IMR-90 (cell line): ENCODE data around the gene DNM3. TPM values are rescaled to one million over a fixed set of nuclear protein-coding genes. Genes with fewer than 3 reads are reported as not detected.

Experiments
- ATAC-seq: fragments of 200-7000 bp; cut with Tn5 transposase; 2 replicates; pipeline ENCODE4 v1.9.1; 2020; ENCODE audit warnings: low read depth, mild to moderate bottlenecking, moderate library complexity
- BruUV-seq: library from RNA; stranded (reverse); fragments of 400-500 nt; replicated peaks from 2 replicates; lab custom pipeline; 2021; lab: Mats Ljungman, UMichigan
- CTCF ChIA-PET: fragments of 300-600 bp; formaldehyde crosslinking; extraction: SDS; loops from one replicate; lab custom pipeline; 2021; ENCODE audit warnings: antibody characterized with exemption; lab: Yijun Ruan, JAX
- POLR2A ChIA-PET: fragments of 300-600 bp; sonication (Branson Sonifier 250); formaldehyde crosslinking; loops from one replicate; lab custom pipeline; 2022; ENCODE audit warnings: antibody characterized with exemption; ENCODE audit not compliant: unreplicated experiment; lab: Charles Lee
- DNase-seq: peaks from one replicate; pipeline ENCODE4 v3.0.0; 2013
- H2AFZ ChIP-seq: replicated peaks from 2 replicates; pipeline ENCODE3; 2013; ENCODE audit warnings: low read length, mild to moderate bottlenecking; ENCODE audit not compliant: poor library complexity
- H2AK5ac ChIP-seq: 2 replicates; pipeline ENCODE4 v1.6.1; 2013; ENCODE audit warnings: low read depth, low read length, inconsistent platforms
- H2AK9ac ChIP-seq: replicated peaks from 2 replicates; pipeline ENCODE3; 2013; ENCODE audit warnings: mild to moderate bottlenecking, low read depth, low read length, moderate library complexity; ENCODE audit not compliant: poor library complexity
- H2BK120ac ChIP-seq: 2 replicates; pipeline ENCODE4 v1.6.1; 2013; ENCODE audit warnings: low read depth, low read length, inconsistent platforms
- H2BK15ac ChIP-seq: 3 replicates; pipeline ENCODE4 v1.6.1; 2013; ENCODE audit warnings: low read depth, low read length, inconsistent platforms
- H2BK20ac ChIP-seq: 2 replicates; pipeline ENCODE4 v1.6.1; 2013; ENCODE audit warnings: low read depth, mild to moderate bottlenecking, inconsistent platforms, low read length, moderate library complexity
- H2BK5ac ChIP-seq: 2 replicates; pipeline ENCODE4 v1.6.1; 2013; ENCODE audit warnings: mild to moderate bottlenecking, low read depth, low read length, inconsistent platforms; ENCODE audit not compliant: poor library complexity, severe bottlenecking
- H3K14ac ChIP-seq: replicated peaks from 2 replicates; pipeline ENCODE4 v1.6.1; 2013; ENCODE audit warnings: low read depth, low read length, inconsistent platforms
- H3K18ac ChIP-seq: 2 replicates; pipeline ENCODE4 v1.6.1; 2013; ENCODE audit warnings: low read depth, low read length, control low read depth
- H3K23ac ChIP-seq: 2 replicates; pipeline ENCODE4 v1.6.1; 2013; ENCODE audit warnings: low read depth, low read length, inconsistent platforms
- H3K27ac ChIP-seq: 2 replicates; pipeline ENCODE4 v1.5.1; 2013; ENCODE audit warnings: mild to moderate bottlenecking, control low read depth, low read length; ENCODE audit not compliant: insufficient read depth
- H3K27me3 ChIP-seq: 2 replicates; pipeline ENCODE4 v1.6.1; 2013; ENCODE audit warnings: low read length; ENCODE audit not compliant: control insufficient read depth, insufficient read depth
- H3K36me3 ChIP-seq: 2 replicates; pipeline ENCODE4 v1.6.1; 2013; ENCODE audit warnings: low read length, mixed read lengths; ENCODE audit not compliant: control insufficient read depth, insufficient read depth
- H3K4ac ChIP-seq: 2 replicates; pipeline ENCODE4 v1.6.1; 2013; ENCODE audit warnings: low read depth, low read length, inconsistent platforms
- H3K4me1 ChIP-seq: 2 replicates; pipeline ENCODE4 v1.6.1; 2013; ENCODE audit warnings: low read length, mixed read lengths; ENCODE audit not compliant: control insufficient read depth, insufficient read depth
- H3K4me2 ChIP-seq: 2 replicates; pipeline ENCODE4 v1.6.1; 2013; ENCODE audit warnings: low read depth, mild to moderate bottlenecking, control low read depth, low read length, moderate library complexity
- H3K4me3 ChIP-seq: 2 replicates; pipeline ENCODE4 v1.5.1; 2013; ENCODE audit warnings: low read depth, mild to moderate bottlenecking, control low read depth, low read length, moderate library complexity; ENCODE audit not compliant: insufficient read depth
- H3K56ac ChIP-seq: 2 replicates; pipeline ENCODE4 v1.6.1; 2013; ENCODE audit warnings: low read length, inconsistent platforms; ENCODE audit not compliant: insufficient read depth; ENCODE audit errors: extremely low read depth
- H3K79me1 ChIP-seq, 2 experiments: 2 replicates each; pipeline ENCODE4 v1.6.1; 2013; ENCODE audit warnings: low read length in 2 of 2, inconsistent platforms in 1 of 2, low read depth in 1 of 2
- H3K9ac ChIP-seq: 2 replicates; pipeline ENCODE4 v1.6.1; 2013; ENCODE audit warnings: low read depth, low read length, control low read depth
- H3K9me1 ChIP-seq: 2 replicates; pipeline ENCODE4 v1.6.1; 2013; ENCODE audit warnings: low read length, inconsistent platforms; ENCODE audit not compliant: insufficient read depth
- H3K9me3 ChIP-seq: 2 replicates; pipeline ENCODE4 v1.6.1; 2013; ENCODE audit warnings: low read length; ENCODE audit not compliant: control insufficient read depth, insufficient read depth
- H4K20me1 ChIP-seq: 2 replicates; pipeline ENCODE4 v1.6.1; 2013; ENCODE audit warnings: low read length, inconsistent platforms; ENCODE audit not compliant: insufficient read depth
- H4K5ac ChIP-seq: 2 replicates; pipeline ENCODE4 v1.6.1; 2013; ENCODE audit warnings: mild to moderate bottlenecking, low read depth, low read length, control low read depth
- H4K8ac ChIP-seq, 2 experiments: 2 replicates each; pipeline ENCODE4 v1.6.1; 2013; ENCODE audit warnings: low read depth in 2 of 2, low read length in 2 of 2, control low read depth in 1 of 2, inconsistent platforms in 1 of 2
- H4K91ac ChIP-seq: 2 replicates; pipeline ENCODE4 v1.6.1; 2013; ENCODE audit warnings: low read depth, low read length, inconsistent platforms; ENCODE audit not compliant: insufficient read depth
- BHLHE40 ChIP-seq: fragments of 150-350 bp; IDR thresholded peaks from 2 replicates; pipeline ENCODE4 v1.6.1; 2016; ENCODE audit warnings: mild to moderate bottlenecking, low read depth, low read length
- CEBPB ChIP-seq: IDR thresholded peaks from 2 replicates; pipeline ENCODE4 v1.6.1; 2012; ENCODE audit warnings: low read depth, low read length, improper control_type of control experiment
- CHD1 ChIP-seq: IDR thresholded peaks from 2 replicates; pipeline ENCODE4 v1.6.1; 2012; ENCODE audit warnings: low read depth, low read length, improper control_type of control experiment
- CTCF ChIP-seq: conservative IDR thresholded peaks from 2 replicates; pipeline ENCODE4 v1.5.1; 2012; ENCODE audit warnings: mild to moderate bottlenecking, low read depth, low read length, improper control_type of control experiment
- ELK1 ChIP-seq: fragments of 150-350 bp; IDR thresholded peaks from 2 replicates; pipeline ENCODE4 v1.6.1; 2016; ENCODE audit warnings: low read depth, mild to moderate bottlenecking, low read length, moderate library complexity, borderline replicate concordance
- FOS ChIP-seq: fragments of 150-350 bp; IDR thresholded peaks from 2 replicates; pipeline ENCODE4 v1.6.1; 2016; ENCODE audit warnings: low read depth, low read length
- MAFK ChIP-seq: IDR thresholded peaks from 2 replicates; pipeline ENCODE4 v1.6.1; 2012; ENCODE audit warnings: low read depth, low read length, improper control_type of control experiment
- MAZ ChIP-seq: IDR thresholded peaks from 2 replicates; pipeline ENCODE4 v1.6.1; 2012; ENCODE audit warnings: low read depth, mild to moderate bottlenecking, low read length, improper control_type of control experiment, moderate library complexity, borderline replicate concordance
- MXI1 ChIP-seq: IDR thresholded peaks from 2 replicates; pipeline ENCODE4 v1.6.1; 2012; ENCODE audit warnings: low read depth, mild to moderate bottlenecking, low read length, moderate library complexity, borderline replicate concordance
- NFE2L2 ChIP-seq: fragments of 150-350 bp; IDR thresholded peaks from 2 replicates; pipeline ENCODE4 v1.6.1; 2016; ENCODE audit warnings: low read depth, mild to moderate bottlenecking, low read length
- POLR2A ChIP-seq: IDR thresholded peaks from 2 replicates; pipeline ENCODE4 v1.6.1; 2012; ENCODE audit warnings: mild to moderate bottlenecking, low read depth, low read length
- RAD21 ChIP-seq: IDR thresholded peaks from 2 replicates; pipeline ENCODE4 v1.6.1; 2012; ENCODE audit warnings: low read length, improper control_type of control experiment
- RCOR1 ChIP-seq: IDR thresholded peaks from 2 replicates; pipeline ENCODE4 v1.6.1; 2012; ENCODE audit warnings: mild to moderate bottlenecking, low read length, improper control_type of control experiment; ENCODE audit not compliant: insufficient replicate concordance
- RFX5 ChIP-seq: IDR thresholded peaks from 2 replicates; pipeline ENCODE4 v1.8.0; 2012; ENCODE audit warnings: low read depth, mild to moderate bottlenecking, low read length, moderate library complexity
- SMC3 ChIP-seq: fragments of 150-350 bp; IDR thresholded peaks from 2 replicates; pipeline ENCODE4 v1.6.1; 2016; ENCODE audit warnings: low read depth, mild to moderate bottlenecking, antibody characterized with exemption, low read length, moderate library complexity
- USF2 ChIP-seq: fragments of 150-350 bp; IDR thresholded peaks from 2 replicates; pipeline ENCODE4 v1.6.1; 2017; ENCODE audit warnings: mild to moderate bottlenecking, antibody characterized with exemption, low read length, low read depth
- WGBS, 2 experiments: methylation state at CpG; one replicate each; pipeline versions ENCODE4 v1.1.5 to v1.1.7; 2013; ENCODE audit warnings: missing lambda C conversion rate in 2 of 2; ENCODE audit not compliant: insufficient read length in 1 of 2; ENCODE audit errors: extremely low coverage in 2 of 2; 5-methylcytosine and 5-hydroxymethylcytosine counted together
- dilution Hi-C: fragments of 300-500 bp; cut with HindIII; formaldehyde crosslinking; loops from one replicate; pipeline ENCODE4 v1.14.3; 2018; ENCODE audit warnings: low sequenced_read_pairs; ENCODE audit not compliant: unreplicated experiment
- in situ Hi-C: fragments of 300-500 bp; cut with MboI; formaldehyde crosslinking; loops from 3 replicates; pipeline ENCODE4 v1.14.3; 2019; ENCODE audit warnings: low sequenced_read_pairs, inconsistent platforms, mixed read lengths
- intact Hi-C: fragments of 100-400 bp; cut with micrococcal nuclease; formaldehyde crosslinking; loops from 2 replicates; pipeline ENCODE4 v1.10.0; 2022
- polyA plus RNA-seq, 3 experiments: library from polyadenylated mRNA; depleted of rRNA; stranded (reverse); fragments of >200 nt; gene quantifications; 2 replicates each; pipeline ENCODE4 v1.2.3, GENCODE V29; 2012; ENCODE audit warnings: low replicate concordance in 1 of 3
- total RNA-seq: library from RNA; depleted of rRNA; stranded (reverse); fragments of >200 nt; gene quantifications from 2 replicates; pipeline ENCODE4 v1.2.3, GENCODE V29; 2012

The DNM3 gene
- total and polyA plus RNA-seq, 2 of the 4 experiments (the other 2 are of a cell fraction) = 0.36 TPM

- Histone ChIP-seq H2BK120ac (no peak overlapping the region), H2AK5ac (no peak overlapping the region), H3K18ac (no peak overlapping the region), H3K27ac (no peak overlapping the region), H4K20me1 (no peaks in the 10 kb centered on the region), H2BK5ac (no peak overlapping the region), H4K91ac (no peak overlapping the region), H2BK15ac (no peak overlapping the region), H2AK9ac (no peak overlapping the region), H3K4ac (no peak overlapping the region), H3K56ac (no peak overlapping the region), H2BK20ac (no peak overlapping the region), H3K36me3 (no peaks in the 10 kb centered on the region), H3K27me3 (no peaks in the 10 kb centered on the region), H3K4me2 (no peak overlapping the region), H3K9ac (no peak overlapping the region), H3K23ac (no peak overlapping the region), H4K5ac (no peak overlapping the region), H3K4me3 (no peak overlapping the region), H3K14ac (no peak overlapping the region), H3K4me1 (peaks cover 21% of the 10 kb centered on the region), H2AFZ (no peak overlapping the region), H3K9me1 (no peaks in the 10 kb centered on the region; the same call in 1 of the 2 replicates), H3K79me1 (no peaks in the 10 kb centered on the region), H3K9me3 (no peaks in the 10 kb centered on the region), H4K8ac (no peak overlapping the region)
- in situ Hi-C loops = no loop called here
- DNase-seq = no peak
- BruUV-seq = no TSS peak
- dilution Hi-C loops = no loop called here
- intact Hi-C loops = no loop called here
- POLR2A ChIA-PET = no interaction called here
- TF ChIP-seq POLR2A = no peak
- no peak for TF ChIP-seq USF2
- TF ChIP-seq CHD1 = no peak
- TF ChIP-seq ELK1 = no peak
- no peak for TF ChIP-seq MAZ
- no peak for TF ChIP-seq CEBPB
- TF ChIP-seq SMC3 = no peak
- no peak for TF ChIP-seq RFX5
- TF ChIP-seq NFE2L2 = no peak
- TF ChIP-seq MXI1 = no peak
- TF ChIP-seq BHLHE40 = no peak
- TF ChIP-seq RCOR1 = no peak
- no peak for TF ChIP-seq FOS
- no peak for TF ChIP-seq CTCF
- no peak for TF ChIP-seq RAD21
- no peak for TF ChIP-seq MAFK
- no peak for ATAC-seq
- no CpG with 5 or more reads among the region's 5 CpGs for WGBS, 2 experiments
- CTCF ChIA-PET = interaction anchor here (1.3 kb wide), 1 partner anchor 11 kb away, joined by 3 read pairs; no protein-coding TSS in a partner anchor
Observed at GRCh38 chr1:172324086-172324485, 482.8 kb downstream of the DNM3 start.
